ENCODE data around the gene OLFML2B. TPM values are rescaled to one million over a fixed set of nuclear protein-coding genes. Genes with fewer than 3 reads are reported as not detected.

Gene OLFML2B
- total RNA-seq, 1 experiment from 2014 or later: 3.4 TPM

- no TSS peak for BruUV-seq (replicated peaks)
- ChIA-PET CTCF (no interaction called here), POLR2A (ENCODE audit: low non-redundant PET) (no interaction called here)
- no peak for TF ChIP-seq EZH2 (IDR thresholded peaks at IDR 0.05; ENCODE audit: borderline replicate concordance, low read depth, low read length, poor library complexity, severe bottlenecking)
- TF ChIP-seq, protein P1, sequence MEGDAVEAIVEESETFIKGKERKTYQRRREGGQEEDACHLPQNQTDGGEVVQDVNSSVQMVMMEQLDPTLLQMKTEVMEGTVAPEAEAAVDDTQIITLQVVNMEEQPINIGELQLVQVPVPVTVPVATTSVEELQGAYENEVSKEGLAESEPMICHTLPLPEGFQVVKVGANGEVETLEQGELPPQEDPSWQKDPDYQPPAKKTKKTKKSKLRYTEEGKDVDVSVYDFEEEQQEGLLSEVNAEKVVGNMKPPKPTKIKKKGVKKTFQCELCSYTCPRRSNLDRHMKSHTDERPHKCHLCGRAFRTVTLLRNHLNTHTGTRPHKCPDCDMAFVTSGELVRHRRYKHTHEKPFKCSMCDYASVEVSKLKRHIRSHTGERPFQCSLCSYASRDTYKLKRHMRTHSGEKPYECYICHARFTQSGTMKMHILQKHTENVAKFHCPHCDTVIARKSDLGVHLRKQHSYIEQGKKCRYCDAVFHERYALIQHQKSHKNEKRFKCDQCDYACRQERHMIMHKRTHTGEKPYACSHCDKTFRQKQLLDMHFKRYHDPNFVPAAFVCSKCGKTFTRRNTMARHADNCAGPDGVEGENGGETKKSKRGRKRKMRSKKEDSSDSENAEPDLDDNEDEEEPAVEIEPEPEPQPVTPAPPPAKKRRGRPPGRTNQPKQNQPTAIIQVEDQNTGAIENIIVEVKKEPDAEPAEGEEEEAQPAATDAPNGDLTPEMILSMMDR (conservative IDR thresholded peaks at IDR 0.05; ENCODE audit: low read depth, low read length): no peak
- no peak overlapping the region for H3K4me3 ChIP-seq (ENCODE audit: low read depth, low read length, poor library complexity, severe bottlenecking)
- no peaks in the 10 kb centered on the region for H3K36me3 ChIP-seq (ENCODE audit: insufficient read depth, low read length, poor library complexity, severe bottlenecking)
- no peak overlapping the region for H3K27ac ChIP-seq (ENCODE audit: low read depth, low read length, poor library complexity, severe bottlenecking)
- DNase-seq (ENCODE audit: low spot score): no peak
- intact Hi-C loops (cut with micrococcal nuclease; ENCODE audit: unreplicated experiment): no loop called here
- H3K9me3 ChIP-seq (ENCODE audit: low read depth, low read length, poor library complexity, severe bottlenecking): peaks cover 9% of the 10 kb centered on the region
- H3K4me1 ChIP-seq (ENCODE audit: insufficient read depth, low read length, poor library complexity, severe bottlenecking): no peaks in the 10 kb centered on the region
- H3K27me3 ChIP-seq (replicated peaks; ENCODE audit: insufficient read depth, low read depth, low read length, poor library complexity): peaks cover 4% of the 10 kb centered on the region
Observed at GRCh38 chr1:162013289-162013688, 10.4 kb downstream of the OLFML2B start.

DNA sequence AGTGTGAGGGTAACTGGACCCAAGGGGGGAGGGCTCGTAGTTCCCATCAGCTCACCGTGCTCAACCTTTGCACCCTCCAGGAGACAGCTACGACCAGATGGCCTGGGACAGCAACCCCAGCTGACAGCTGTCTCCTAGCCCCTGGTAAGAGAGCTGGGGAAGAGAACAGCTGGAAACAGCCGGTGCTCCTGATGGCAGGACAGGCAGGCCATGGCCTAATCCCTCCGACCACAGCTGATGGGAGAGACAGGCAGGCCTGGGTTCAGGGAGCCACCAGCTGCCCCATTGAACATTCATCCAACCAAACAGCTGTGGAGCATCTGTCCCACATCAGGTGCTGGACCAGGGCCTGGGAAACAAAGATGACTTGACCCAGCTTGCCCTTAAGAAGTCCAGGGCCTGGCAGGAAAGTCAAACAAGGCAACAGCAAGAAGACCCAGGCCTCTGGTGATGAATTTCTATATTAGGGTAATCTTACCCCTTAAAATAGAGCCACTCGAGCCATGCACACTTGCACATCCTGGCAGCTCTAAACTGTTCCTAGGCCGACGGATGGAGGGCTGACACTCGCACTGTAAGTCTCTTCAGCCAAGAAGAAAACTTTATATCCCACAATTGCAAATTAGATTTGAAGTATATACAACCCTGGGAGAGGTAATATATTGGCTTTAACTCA lies 12.2 kb downstream of the OLFML2B start:
- H3K36me3 ChIP-seq (ENCODE audit: insufficient read depth, low read length, poor library complexity, severe bottlenecking): no peaks in the 10 kb centered on the region
- intact Hi-C loops (cut with micrococcal nuclease; ENCODE audit: unreplicated experiment): no loop called here
- H3K27ac ChIP-seq (ENCODE audit: low read depth, low read length, poor library complexity, severe bottlenecking): no peak overlapping the region
- no peak overlapping the region for H3K4me3 ChIP-seq (ENCODE audit: low read depth, low read length, poor library complexity, severe bottlenecking)
- POLR2A ChIA-PET (ENCODE audit: low non-redundant PET): no interaction called here
- TF ChIP-seq EZH2 (IDR thresholded peaks at IDR 0.05; ENCODE audit: borderline replicate concordance, low read depth, low read length, poor library complexity, severe bottlenecking): no peak
- TF ChIP-seq, protein P1 (conservative IDR thresholded peaks at IDR 0.05; ENCODE audit: low read depth, low read length): no peak
- no peak for DNase-seq (ENCODE audit: low spot score)
- peaks cover 4% of the 10 kb centered on the region for H3K27me3 ChIP-seq (replicated peaks; ENCODE audit: insufficient read depth, low read depth, low read length, poor library complexity)
- CTCF ChIA-PET: no interaction called here
- H3K4me1 ChIP-seq (ENCODE audit: insufficient read depth, low read length, poor library complexity, severe bottlenecking): no peaks in the 10 kb centered on the region
- peaks cover 9% of the 10 kb centered on the region for H3K9me3 ChIP-seq (ENCODE audit: low read depth, low read length, poor library complexity, severe bottlenecking)
- no TSS peak for BruUV-seq (replicated peaks)

- intact Hi-C loops (cut with micrococcal nuclease; ENCODE audit: unreplicated experiment): no loop called here
- CTCF ChIA-PET: no interaction called here
- no peak overlapping the region for H3K27ac ChIP-seq (ENCODE audit: low read depth, low read length, poor library complexity, severe bottlenecking)
- H3K36me3 ChIP-seq (ENCODE audit: insufficient read depth, low read length, poor library complexity, severe bottlenecking): no peaks in the 10 kb centered on the region
- peaks cover 9% of the 10 kb centered on the region for H3K9me3 ChIP-seq (ENCODE audit: low read depth, low read length, poor library complexity, severe bottlenecking)
- BruUV-seq (replicated peaks): no TSS peak
- no peak overlapping the region for H3K4me3 ChIP-seq (ENCODE audit: low read depth, low read length, poor library complexity, severe bottlenecking)
- DNase-seq (ENCODE audit: low spot score): no peak
- no peaks in the 10 kb centered on the region for H3K4me1 ChIP-seq (ENCODE audit: insufficient read depth, low read length, poor library complexity, severe bottlenecking)
- POLR2A ChIA-PET (ENCODE audit: low non-redundant PET): no interaction called here
- H3K27me3 ChIP-seq (replicated peaks; ENCODE audit: insufficient read depth, low read depth, low read length, poor library complexity): no peaks in the 10 kb centered on the region
- TF ChIP-seq, protein P1 (conservative IDR thresholded peaks at IDR 0.05; ENCODE audit: low read depth, low read length): no peak
- no peak for TF ChIP-seq EZH2 (IDR thresholded peaks at IDR 0.05; ENCODE audit: borderline replicate concordance, low read depth, low read length, poor library complexity, severe bottlenecking)
Observed at GRCh38 chr1:162010175-162010506, 13.5 kb downstream of the OLFML2B start.
